Activated naive CD4-positive, alpha-beta T cell treated with anti-CD3 and anti-CD28 coated beads, Interleukin-2, amount 50 U/mL, for 72 hours (primary cell): ENCODE measurements around the gene FRMD3. TPM values are rescaled to one million over a fixed set of nuclear protein-coding genes. Genes with fewer than 3 reads are reported as not detected.

ENCODE experiments used
- ATAC-seq, 2 donors: fragments of 150-1000 bp; cut with Tn5 transposase; 2 replicates each; pipeline ENCODE4 v1.10.0; 2021; ENCODE audit warnings: mild to moderate bottlenecking in 2 of 2, moderate library complexity in 2 of 2
- DNase-seq, 2 donors: peaks; one replicate each; pipeline ENCODE4 v3.0.0; 2021 to 2022; ENCODE audit warnings: low spot score in 2 of 2
- H3K27ac Mint-ChIP-seq, 2 donors: one replicate each; pipeline ENCODE4 v1.8.0; 2022; ENCODE audit warnings: mild to moderate bottlenecking in 2 of 2, mixed read lengths in 2 of 2
- H3K36me3 Mint-ChIP-seq, 2 donors: one replicate each; pipeline ENCODE4 v1.8.0; 2022; ENCODE audit warnings: mixed read lengths in 2 of 2
- H3K9me3 Mint-ChIP-seq, 2 donors: one replicate each; pipeline ENCODE4 v1.8.0; 2022; ENCODE audit warnings: mixed read lengths in 2 of 2
- total RNA-seq, 2 donors: library from RNA; stranded (reverse); gene quantifications; one replicate each; pipeline ENCODE4 v1.2.3, GENCODE V29; 2022

FRMD3 gene
- total RNA-seq, 2 donors from 2014 or later, result 0.25 to 0.64 TPM

- no peak for ATAC-seq
- Mint-ChIP-seq H3K36me3 (no peaks in the 10 kb centered on the region), H3K9me3 (peaks cover 5 to 6% of the 10 kb centered on the region in 2 donors), H3K27ac (no peak overlapping the region)
- no peak for DNase-seq
Measured at GRCh38 chr9:83199240-83199639, 339.0 kb downstream of the FRMD3 start.

GRCh38 chr9:83198371-83198770 is 339.8 kb downstream of the FRMD3 start:
- DNase-seq, result no peak
- H3K9me3 Mint-ChIP-seq, result peaks cover 0 to under 1% of the 10 kb centered on the region in 2 donors
- no peak overlapping the region for H3K27ac Mint-ChIP-seq
- H3K36me3 Mint-ChIP-seq, result no peaks in the 10 kb centered on the region
- no peak for ATAC-seq

- Mint-ChIP-seq H3K9me3 (no peaks in the 10 kb centered on the region), H3K27ac (no peak overlapping the region), H3K36me3 (no peaks in the 10 kb centered on the region)
- ATAC-seq (no peak), DNase-seq (no peak)
Measured at GRCh38 chr9:83197591-83197990, 340.6 kb downstream of the FRMD3 start.

GRCh38 chr9:83196946-83197345 is 341.3 kb downstream of the FRMD3 start:
- ATAC-seq, result peak in 1 of 2 donors; percentile 30
- no peak overlapping the region for H3K27ac Mint-ChIP-seq
- no peaks in the 10 kb centered on the region for H3K36me3 Mint-ChIP-seq
- H3K9me3 Mint-ChIP-seq, result no peaks in the 10 kb centered on the region
- DNase-seq, result no peak

Other genes with a start within 250 kb of the FRMD3 start
- gene IDNK, start 84.7 kb upstream of the FRMD3 start, total RNA-seq, result 1 to 10 TPM in 1 of 2 donors, under 1 TPM in 1; 0.89 to 4.7 TPM
- 100 to 1,000 TPM in 1 of 2 donors, 10 to 100 TPM in 1; 96.8 to 118 TPM for gene UBQLN1, start 169.6 kb upstream of the FRMD3 start, total RNA-seq